ENCODE data around the gene MKI67.

The MKI67 gene

GRCh38 chr10:128080231-128080630 is 46.0 kb downstream of the MKI67 start:
- no peak for DNase-seq

DNA sequence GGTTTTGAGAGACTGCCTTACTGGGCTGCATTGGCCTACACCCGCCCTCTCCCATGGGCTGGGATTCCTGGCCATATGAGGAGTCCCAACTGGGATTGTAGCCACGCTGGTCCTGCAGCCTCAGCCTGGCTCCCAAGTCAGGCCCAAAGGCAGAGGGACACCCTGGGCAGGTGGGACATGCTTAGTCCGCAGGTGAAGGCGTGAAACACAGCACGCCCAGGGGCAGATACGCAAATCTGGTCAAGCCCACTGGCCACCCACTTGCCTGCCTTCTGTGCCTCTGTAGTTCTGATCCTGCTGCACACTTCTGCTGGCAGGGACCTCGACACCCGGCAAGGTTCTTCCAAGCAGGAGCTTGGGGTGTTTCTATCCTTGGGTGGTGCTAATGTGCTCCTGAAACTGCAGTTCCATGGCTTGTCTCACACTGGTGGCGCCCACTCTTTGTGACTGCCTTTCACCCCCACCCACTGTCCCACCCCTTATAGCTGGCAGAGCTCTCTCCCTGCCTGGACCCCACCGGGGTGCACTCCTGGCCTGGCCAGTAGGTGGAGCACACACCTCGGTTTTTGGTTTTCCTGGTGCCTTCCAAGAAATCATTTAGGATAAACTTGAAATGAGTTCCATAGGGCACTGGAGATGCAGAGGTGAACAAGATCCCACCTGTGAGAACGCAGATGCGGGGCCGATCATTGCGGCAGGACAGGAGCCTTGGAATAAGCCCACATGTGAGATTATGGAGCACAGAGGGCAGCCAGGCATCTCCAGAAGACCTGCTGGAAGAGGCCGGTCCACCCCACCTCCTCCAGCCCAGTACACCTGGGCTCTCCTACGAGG is 47.9 kb downstream of the MKI67 start:
- no peak for DNase-seq

GRCh38 chr10:128077155-128077875 is 48.9 kb downstream of the MKI67 start:
- no peak for DNase-seq

DNA sequence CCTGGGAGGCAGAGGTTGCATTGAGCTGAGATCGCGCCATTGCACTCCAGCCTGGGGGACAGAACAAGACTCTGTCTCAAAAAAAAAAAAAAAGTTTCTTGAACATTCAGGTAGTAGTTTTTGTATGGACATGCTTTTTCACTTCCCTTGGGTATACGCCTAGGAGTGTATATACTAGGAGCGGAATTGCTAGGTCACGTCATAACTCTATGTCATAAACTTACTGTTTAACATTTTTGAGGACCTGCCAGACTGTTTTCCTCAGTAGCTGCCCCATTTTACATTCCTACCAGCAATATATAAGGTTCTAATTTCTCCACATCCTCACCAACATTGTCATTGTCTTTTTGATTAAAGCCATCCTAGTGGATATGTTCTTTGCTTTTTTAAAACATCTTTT is 51.6 kb downstream of the MKI67 start:
- no peak for DNase-seq

DNA sequence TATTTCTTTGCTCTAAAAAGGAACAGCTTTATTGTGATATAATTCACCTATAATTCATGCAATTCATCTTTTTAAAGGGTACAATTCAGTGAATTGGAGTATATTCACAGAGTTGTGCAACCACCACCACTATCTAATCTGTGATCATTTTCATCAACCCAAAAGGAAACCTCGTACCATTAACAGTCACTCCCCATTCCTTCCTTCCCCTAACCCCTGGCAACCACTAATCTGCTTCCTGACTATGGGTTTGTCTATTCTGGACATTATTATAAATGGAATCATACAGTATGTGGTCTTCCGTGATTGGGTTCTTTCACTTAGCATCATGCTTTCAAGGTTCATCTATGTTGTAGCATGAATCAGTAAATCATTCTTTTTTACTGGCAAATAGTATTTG is 52.3 kb downstream of the MKI67 start:
- no peak for DNase-seq

DNA sequence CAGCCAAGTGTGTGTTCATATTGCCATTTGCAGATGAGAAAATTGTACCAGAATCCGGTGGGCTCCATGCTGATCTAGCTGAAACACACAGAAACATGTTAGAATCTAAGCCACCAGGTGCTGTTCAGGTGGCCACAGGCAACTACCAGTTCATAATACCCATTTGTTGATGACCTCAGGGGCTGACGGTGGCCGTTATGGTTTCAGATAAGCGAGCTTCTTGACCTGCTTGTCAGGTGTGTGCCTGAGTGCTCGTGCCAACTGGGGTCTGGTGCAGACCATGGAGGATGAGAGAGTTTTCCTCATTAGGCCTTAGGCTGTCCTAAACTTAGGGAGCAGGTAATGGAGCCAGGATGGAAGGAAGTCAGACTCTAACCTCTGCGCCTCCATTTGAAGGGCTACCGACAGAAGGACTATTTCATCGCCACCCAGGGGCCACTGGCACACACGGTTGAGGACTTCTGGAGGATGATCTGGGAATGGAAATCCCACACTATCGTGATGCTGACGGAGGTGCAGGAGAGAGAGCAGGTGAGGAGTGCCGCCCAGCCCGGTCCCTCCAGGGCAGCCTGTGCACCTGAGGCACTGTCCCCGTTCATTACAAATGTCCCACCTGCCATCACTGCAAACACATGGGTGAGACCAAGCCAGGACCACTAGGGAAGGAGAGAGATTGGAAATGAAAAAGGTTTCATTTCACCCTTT is 53.1 kb downstream of the MKI67 start:
- no peak for DNase-seq

- no peak for DNase-seq
Measured at GRCh38 chr10:128072046-128072445, 54.2 kb downstream of the MKI67 start.

DNA sequence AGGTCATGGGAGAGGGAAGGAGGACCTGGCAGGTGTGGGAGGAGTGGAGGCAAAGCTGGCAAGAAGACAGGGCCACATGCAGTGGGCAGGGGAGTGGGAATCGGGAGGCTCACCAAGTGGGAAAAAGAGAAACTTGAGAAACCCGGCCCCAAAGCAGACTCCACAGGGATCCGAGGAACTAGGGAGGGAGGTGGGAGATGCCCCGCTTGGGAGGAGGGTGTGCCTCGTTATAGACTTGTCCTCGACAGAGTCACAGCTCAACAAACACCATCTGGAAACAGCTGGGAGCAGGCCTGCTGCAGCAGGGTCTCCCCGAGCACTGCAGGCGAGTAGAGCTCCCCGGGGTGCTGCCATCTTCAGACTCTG is 54.8 kb downstream of the MKI67 start:
- DNase-seq, result no peak

DNA sequence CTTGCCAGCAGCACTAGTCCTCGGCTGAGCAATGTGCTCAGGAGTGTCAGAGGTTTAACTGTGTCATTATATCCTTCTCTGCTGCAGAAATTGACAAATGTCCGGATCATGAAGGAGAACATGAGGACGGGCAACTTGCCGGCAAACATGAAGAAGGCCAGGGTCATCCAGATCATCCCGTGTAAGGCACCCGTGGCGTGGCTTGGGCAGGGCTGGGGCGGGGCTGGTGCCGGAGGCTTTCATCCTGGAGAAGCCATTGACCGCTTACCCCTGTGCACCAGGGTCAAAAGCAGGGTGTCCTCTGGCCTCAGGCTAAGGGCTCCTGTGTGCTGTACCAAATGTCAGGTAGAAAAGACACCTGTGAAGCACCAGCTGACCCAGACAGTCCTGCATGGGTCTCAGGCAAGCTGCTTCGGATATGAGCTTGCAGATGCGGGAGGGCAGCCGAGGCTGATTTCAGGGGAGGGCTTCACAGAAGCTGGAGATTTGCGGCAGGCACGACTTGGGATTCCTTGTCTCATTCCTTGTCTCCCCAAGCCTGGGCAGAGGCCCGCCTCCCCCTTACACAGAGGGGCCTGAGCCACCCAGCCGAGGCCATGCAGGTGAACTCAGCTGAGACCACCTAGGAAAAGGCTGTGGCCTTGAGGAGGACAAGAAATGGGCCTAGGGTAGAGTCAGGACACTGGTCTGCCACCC is 55.4 kb downstream of the MKI67 start:
- no peak for DNase-seq

DNA sequence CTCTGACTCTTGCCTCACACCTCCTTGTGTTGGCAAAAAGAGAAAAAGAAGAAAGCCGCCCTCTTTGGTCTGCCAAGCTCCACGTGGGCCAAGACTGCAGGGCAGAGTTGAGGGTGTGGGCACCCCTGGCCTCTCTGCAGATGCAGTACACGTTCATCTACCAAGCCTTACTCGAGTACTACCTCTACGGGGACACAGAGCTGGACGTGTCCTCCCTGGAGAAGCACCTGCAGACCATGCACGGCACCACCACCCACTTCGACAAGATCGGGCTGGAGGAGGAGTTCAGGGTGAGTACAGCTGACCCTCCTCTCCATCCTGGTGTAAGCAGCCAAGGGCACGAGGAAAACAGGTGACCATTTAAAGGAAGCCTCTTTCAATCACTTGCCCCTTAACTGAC is 56.1 kb downstream of the MKI67 start:
- DNase-seq, result no peak

GRCh38 chr10:128069351-128070051 is 56.7 kb downstream of the MKI67 start:
- DNase-seq, result no peak

DNA sequence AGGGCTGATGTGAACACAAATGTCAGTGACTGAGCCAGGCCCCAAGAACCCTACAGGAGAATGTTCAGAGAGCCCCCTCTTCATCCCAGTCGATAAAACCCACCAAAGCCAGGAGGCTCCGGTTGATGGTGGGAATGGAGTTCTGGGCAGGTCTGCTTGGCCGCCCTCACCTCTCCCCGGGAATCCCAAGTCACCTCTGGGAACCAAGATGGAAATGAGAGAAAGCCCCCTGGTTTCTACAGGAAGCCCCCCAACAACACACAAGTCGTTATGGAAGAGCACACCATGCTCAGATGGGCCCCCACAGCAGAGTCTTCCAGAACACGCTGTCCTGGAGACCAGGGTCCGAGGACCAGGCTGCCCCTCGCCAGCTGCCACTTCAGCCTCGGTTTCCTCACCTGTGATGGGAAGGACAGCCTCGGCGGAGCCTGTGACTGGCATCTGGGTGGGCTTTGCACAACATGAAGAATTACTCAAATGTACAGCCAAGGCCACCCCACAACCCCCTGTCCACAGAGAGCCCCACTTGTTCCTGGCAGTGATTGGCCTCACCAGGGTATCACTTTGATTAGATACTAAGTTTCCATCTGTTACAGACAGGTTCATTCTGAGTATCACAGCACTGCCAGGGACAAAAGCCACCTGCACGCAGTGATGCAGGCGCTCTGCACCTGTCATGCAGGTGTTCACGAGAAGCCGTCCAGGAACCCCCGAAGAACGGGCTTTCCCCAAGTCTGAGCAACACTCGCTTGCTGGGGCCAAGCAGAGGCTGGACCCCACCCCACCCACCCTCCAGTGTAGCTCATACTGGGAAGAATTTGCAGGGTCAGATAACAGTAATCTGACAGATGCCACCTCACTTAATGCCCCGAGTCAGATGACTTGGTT is 57.6 kb downstream of the MKI67 start:
- no peak for DNase-seq

DNA sequence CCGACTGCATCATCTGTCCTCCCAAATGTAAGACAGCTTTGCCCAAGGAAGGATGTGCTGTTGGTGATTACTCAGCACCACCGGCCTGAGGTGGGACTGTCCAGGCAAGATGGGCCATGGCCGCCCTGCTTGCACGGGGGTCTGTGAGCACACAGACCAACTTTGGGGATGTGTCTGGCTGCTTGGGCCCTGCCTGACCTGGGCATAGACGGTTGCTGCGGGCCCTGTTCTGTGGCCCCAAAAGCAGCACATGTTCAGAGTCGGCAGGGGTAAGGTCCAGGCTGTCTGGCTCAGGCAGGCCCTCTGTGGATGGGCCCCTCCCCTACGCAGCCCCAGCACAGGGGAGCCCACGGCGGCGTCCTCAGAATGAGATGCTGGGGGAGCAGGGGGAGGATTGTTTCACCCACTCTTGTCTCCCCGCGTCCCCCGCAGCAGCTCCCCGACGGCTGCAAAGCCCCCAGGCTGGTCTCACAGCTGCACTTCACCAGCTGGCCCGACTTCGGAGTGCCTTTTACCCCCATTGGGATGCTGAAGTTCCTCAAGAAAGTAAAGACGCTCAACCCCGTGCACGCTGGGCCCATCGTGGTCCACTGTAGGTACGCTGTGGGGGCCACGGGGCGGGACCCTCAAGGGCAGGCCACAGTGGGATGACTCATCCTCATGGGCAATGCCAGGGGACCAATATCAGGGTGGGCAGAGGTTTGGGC is 58.4 kb downstream of the MKI67 start:
- DNase-seq, result no peak

DNA sequence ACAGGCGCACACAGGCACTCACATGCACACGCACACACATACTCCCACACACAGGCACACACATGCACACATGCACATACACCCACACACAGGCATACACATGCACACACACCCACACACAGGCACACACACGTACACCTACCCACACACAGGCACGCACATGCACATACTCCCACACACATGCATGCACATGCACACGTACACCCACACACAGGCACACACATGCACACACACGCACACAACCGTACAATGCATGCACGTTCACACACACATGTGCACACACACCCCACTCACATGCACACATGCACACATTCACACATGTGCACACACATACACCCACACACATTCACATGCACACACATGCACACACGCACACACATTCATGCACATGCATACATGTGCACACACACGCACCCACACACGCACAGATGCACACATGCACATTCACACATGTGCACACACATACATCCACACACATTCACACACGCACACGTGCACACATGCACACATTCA is 59.3 kb downstream of the MKI67 start:
- DNase-seq, result no peak

DNA sequence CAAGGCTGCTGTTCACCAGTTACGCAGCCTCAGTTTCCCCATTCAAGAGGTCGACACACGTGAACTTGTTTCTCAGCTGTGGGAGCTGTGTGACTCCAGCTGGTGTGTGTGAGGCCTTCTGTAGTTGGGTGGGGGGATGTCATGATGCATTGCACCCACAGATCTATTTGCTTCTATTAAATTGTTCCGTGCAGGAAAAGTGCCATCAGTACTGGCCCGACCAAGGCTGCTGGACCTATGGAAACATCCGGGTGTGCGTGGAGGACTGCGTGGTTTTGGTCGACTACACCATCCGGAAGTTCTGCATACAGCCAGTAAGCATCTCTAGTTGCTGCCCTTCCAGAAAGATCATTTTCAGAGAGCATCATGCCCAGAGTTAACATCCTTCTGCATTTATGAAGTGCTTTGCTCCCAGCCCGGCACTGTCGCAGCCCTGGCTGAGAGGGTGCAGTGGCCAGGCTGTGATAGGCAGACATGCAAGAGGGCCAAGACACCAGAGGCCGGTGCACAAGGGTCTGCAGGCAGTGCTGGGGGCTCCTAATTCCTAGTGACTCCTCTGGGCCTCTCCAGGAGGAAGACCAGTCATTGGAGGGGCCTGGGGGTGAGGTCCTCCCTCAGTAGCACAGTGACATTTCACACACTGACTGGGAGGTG is 60.2 kb downstream of the MKI67 start:
- DNase-seq, result no peak

DNA sequence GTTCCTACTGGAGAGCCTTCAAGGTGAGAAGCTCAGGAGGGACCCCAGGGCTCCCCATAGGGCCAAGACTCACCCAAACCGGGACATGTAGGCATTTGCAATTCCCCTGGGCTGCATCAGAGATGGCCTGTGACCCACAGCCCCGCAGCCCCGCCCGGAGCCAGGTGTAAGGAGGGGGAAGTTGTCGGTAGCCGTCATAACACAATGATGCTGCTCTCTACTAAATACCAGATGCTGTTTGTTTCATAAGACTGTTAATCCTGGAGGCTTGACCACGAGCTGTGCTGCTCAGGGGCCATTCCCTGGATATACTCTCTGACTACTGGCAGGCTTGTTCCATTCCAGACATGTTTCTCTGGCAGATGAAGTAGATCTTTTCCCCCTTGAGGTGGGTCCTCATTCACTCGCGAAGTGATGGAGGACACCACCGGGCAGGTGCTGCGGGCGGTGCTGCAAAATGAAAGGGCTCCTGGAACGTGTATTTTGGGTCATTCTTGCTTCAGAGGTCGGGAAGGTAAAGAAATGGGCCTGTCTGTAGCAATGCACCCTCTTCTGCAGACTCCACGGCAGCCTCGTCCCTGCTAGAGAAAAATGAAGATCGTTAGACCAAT is 61.1 kb downstream of the MKI67 start:
- no peak for DNase-seq

- DNase-seq, result no peak
Measured at GRCh38 chr10:128064108-128064969, 61.9 kb downstream of the MKI67 start.

DNA sequence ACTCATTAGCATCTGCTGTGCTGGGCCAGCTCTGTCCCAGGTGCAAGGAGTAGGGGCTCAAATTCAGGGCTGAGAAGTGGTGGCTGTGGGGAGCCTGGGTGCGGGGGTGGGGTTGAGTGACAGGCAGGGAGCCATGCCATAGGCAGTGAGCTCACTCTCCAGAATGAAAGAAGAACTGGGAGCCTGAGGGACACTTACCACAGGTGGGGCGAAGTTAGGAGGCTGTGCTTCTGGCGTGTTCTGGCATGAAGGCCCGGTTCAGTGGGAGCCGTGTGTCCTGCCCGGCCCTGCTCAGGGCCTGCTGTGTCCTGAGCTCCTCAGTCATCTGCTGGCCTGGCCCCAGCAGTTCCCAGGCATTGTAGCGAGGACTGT is 62.5 kb downstream of the MKI67 start:
- DNase-seq, result no peak

Measured in cortex of kidney (tissue), 1 donor.